ENCODE measurements around the gene CDK14. TPM values are rescaled to one million over a fixed set of nuclear protein-coding genes. Genes with fewer than 3 reads are reported as not detected.

Gene CDK14
- total and polyA plus RNA-seq, 8 donors, result 0.58 to 43.9 (median 12.2) TPM

DNA sequence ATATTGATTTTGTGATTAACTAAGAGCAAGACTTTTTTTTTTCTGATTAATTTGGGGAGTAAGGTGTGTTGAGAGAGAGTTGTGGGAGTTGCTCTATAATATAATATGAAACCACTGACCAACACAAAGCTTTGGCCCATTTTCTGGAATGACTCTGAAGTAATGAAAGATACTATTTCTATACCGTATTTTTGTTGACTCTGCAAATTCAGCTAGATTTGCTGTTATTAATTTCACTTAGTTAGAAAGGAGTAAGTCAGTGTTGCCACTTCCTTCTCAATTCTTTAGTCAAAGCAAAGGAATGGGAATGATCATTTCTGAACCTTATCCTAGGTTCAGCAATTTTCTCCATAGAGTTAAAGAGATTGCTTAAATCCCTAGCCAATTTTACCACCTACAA, 355.1 kb downstream of the CDK14 start:
- Histone ChIP-seq H3K36me3 (no peaks in the 10 kb centered on the region), H3K4me1 (no peaks in the 10 kb centered on the region), H3K27ac (no peak overlapping the region), H3K4me3 (no peak overlapping the region), H3K9me3 (no peaks in the 10 kb centered on the region), H3K27me3 (no peaks in the 10 kb centered on the region)
- intact Hi-C loops (cut with DNase I; ENCODE audit: low total_unique reads), result no loop called here
- WGBS, 5 donors, result 84 to 98% (median 88%) methylated on average over 1 of the region's 1 CpG
- no peak for TF ChIP-seq POLR2AphosphoS5 (IDR thresholded peaks at IDR 0.05)
- no peak for TF ChIP-seq CTCF (IDR thresholded peaks at IDR 0.05)
- TF ChIP-seq POLR2A (IDR thresholded peaks at IDR 0.05), result no peak
- TF ChIP-seq EP300 (IDR thresholded peaks at IDR 0.05), result no peak
- no peak for DNase-seq

- Histone ChIP-seq H3K4me1 (no peaks in the 10 kb centered on the region), H3K36me3 (no peaks in the 10 kb centered on the region), H3K4me3 (no peak overlapping the region), H3K9me3 (no peaks in the 10 kb centered on the region), H3K27me3 (no peaks in the 10 kb centered on the region), H3K27ac (no peak overlapping the region)
- DNase-seq, result peak in 1 of 2 donors; percentile 20
- WGBS, 5 donors, result 81 to 89% (median 85%) methylated on average over 7 of the region's 7 CpGs
- intact Hi-C loops (cut with DNase I; ENCODE audit: low total_unique reads), result no loop called here
- no peak for TF ChIP-seq EP300 (IDR thresholded peaks at IDR 0.05)
- no peak for TF ChIP-seq CTCF (IDR thresholded peaks at IDR 0.05)
- TF ChIP-seq POLR2AphosphoS5 (IDR thresholded peaks at IDR 0.05), result no peak
These were observed 356.1 kb downstream of the CDK14 start for GRCh38 chr7:90951986-90952954.

- intact Hi-C loops (cut with DNase I; ENCODE audit: low total_unique reads), result no loop called here
- WGBS, 5 donors, result 54 to 82% (median 61%) methylated on average over 3 of the region's 3 CpGs
- Histone ChIP-seq H3K27ac (no peak overlapping the region), H3K9me3 (no peaks in the 10 kb centered on the region), H3K27me3 (no peaks in the 10 kb centered on the region), H3K4me1 (peaks cover 0 to 7% (median 0%) of the 10 kb centered on the region in 4 donors), H3K36me3 (no peaks in the 10 kb centered on the region), H3K4me3 (no peak overlapping the region)
- peak in 1 of 2 donors; percentile 62 for DNase-seq
- TF ChIP-seq POLR2A (IDR thresholded peaks at IDR 0.05) (no peak), CTCF (IDR thresholded peaks at IDR 0.05) (no peak), POLR2AphosphoS5 (IDR thresholded peaks at IDR 0.05) (no peak), EP300 (IDR thresholded peaks at IDR 0.05) (no peak)
These were observed 359.6 kb downstream of the CDK14 start for GRCh38 chr7:90955641-90956207.

GRCh38 chr7:90957883-90958282, 361.8 kb downstream of the CDK14 start:
- no peak for DNase-seq
- intact Hi-C loops (cut with DNase I; ENCODE audit: low total_unique reads), result no loop called here
- Histone ChIP-seq H3K27me3 (no peaks in the 10 kb centered on the region), H3K27ac (no peak overlapping the region), H3K9me3 (no peaks in the 10 kb centered on the region), H3K4me1 (peaks cover 0 to 7% (median 0%) of the 10 kb centered on the region in 4 donors), H3K4me3 (no peak overlapping the region), H3K36me3 (no peaks in the 10 kb centered on the region)
- 63 to 77% (median 72%) methylated on average over 5 of the region's 5 CpGs for WGBS, 5 donors
- no peak for TF ChIP-seq POLR2AphosphoS5 (IDR thresholded peaks at IDR 0.05)
- no peak for TF ChIP-seq POLR2A (IDR thresholded peaks at IDR 0.05)
- no peak for TF ChIP-seq EP300 (IDR thresholded peaks at IDR 0.05)
- no peak for TF ChIP-seq CTCF (IDR thresholded peaks at IDR 0.05)

All from stomach (tissue), 9 donors.